ENCODE measurements around the gene WDFY3.

The WDFY3 gene

GRCh38 chr4:84796394-84796793 is 170.1 kb downstream of the WDFY3 start:
- no peak for DNase-seq (ENCODE audit: low read depth in 2 of 2)

GRCh38 chr4:84792366-84793301 is 173.9 kb downstream of the WDFY3 start:
- DNase-seq (ENCODE audit: low read depth in 2 of 2), result no peak

- no peak for DNase-seq (ENCODE audit: low read depth in 2 of 2)
These were observed 175.5 kb downstream of the WDFY3 start for GRCh38 chr4:84790769-84791565.

- DNase-seq (ENCODE audit: low read depth in 2 of 2), result no peak
These were observed 180.0 kb downstream of the WDFY3 start for GRCh38 chr4:84786478-84786877.

GRCh38 chr4:84782517-84782916 is 184.0 kb downstream of the WDFY3 start:
- DNase-seq (ENCODE audit: low read depth in 2 of 2), result no peak

GRCh38 chr4:84780719-84781118 is 185.8 kb downstream of the WDFY3 start:
- no peak for DNase-seq (ENCODE audit: low read depth in 2 of 2)

GRCh38 chr4:84778041-84778440 is 188.4 kb downstream of the WDFY3 start:
- no peak for DNase-seq (ENCODE audit: low read depth in 2 of 2)

GRCh38 chr4:84767168-84767567 is 199.3 kb downstream of the WDFY3 start:
- no peak for DNase-seq (ENCODE audit: low read depth in 2 of 2)

GRCh38 chr4:84753321-84753972 is 213.0 kb downstream of the WDFY3 start:
- DNase-seq (ENCODE audit: low read depth in 2 of 2), result no peak

GRCh38 chr4:84751707-84752106 is 214.8 kb downstream of the WDFY3 start:
- no peak for DNase-seq (ENCODE audit: low read depth in 2 of 2)

- no peak for DNase-seq (ENCODE audit: low read depth in 2 of 2)
These were observed 215.6 kb downstream of the WDFY3 start for GRCh38 chr4:84750960-84751283.

GRCh38 chr4:84750260-84750959 is 216.1 kb downstream of the WDFY3 start:
- no peak for DNase-seq (ENCODE audit: low read depth in 2 of 2)

- no peak for DNase-seq (ENCODE audit: low read depth in 2 of 2)
These were observed 226.4 kb downstream of the WDFY3 start for GRCh38 chr4:84740057-84740456.

GRCh38 chr4:84738622-84739021 is 227.9 kb downstream of the WDFY3 start:
- DNase-seq (ENCODE audit: low read depth in 2 of 2), result no peak

- DNase-seq (ENCODE audit: low read depth in 2 of 2), result no peak
These were observed 228.8 kb downstream of the WDFY3 start for GRCh38 chr4:84737656-84738055.

GRCh38 chr4:84734037-84734436 is 232.5 kb downstream of the WDFY3 start:
- DNase-seq (ENCODE audit: low read depth in 2 of 2), result no peak

- no peak for DNase-seq (ENCODE audit: low read depth in 2 of 2)
These were observed 233.0 kb downstream of the WDFY3 start for GRCh38 chr4:84733343-84734033.

GRCh38 chr4:84730375-84730774 is 236.1 kb downstream of the WDFY3 start:
- DNase-seq (ENCODE audit: low read depth in 2 of 2), result no peak

GRCh38 chr4:84727491-84727890 is 239.0 kb downstream of the WDFY3 start:
- no peak for DNase-seq (ENCODE audit: low read depth in 2 of 2)

- no peak for DNase-seq (ENCODE audit: low read depth in 2 of 2)
These were observed 240.1 kb downstream of the WDFY3 start for GRCh38 chr4:84726356-84726755.

- no peak for DNase-seq (ENCODE audit: low read depth in 2 of 2)
These were observed 243.8 kb downstream of the WDFY3 start for GRCh38 chr4:84722720-84723119.
